IPS DF 4.7 (cell line): Measurements from ENCODE around the gene FAAP100.
A peak's percentile ranks its signal among the peaks of the same experiment; 100 is the strongest.
"Not testable (repeated sequence)": the region's sequence is repeated elsewhere in the genome, so short reads cannot be mapped to it uniquely, and the experiment has no call there.

Experiments
- DNase-seq: peaks from one replicate; pipeline ENCODE4 v3.0.0-alpha.2; 2013; ENCODE audit warnings: low spot score; ENCODE audit errors: extremely low read depth

FAAP100 gene, protein sequence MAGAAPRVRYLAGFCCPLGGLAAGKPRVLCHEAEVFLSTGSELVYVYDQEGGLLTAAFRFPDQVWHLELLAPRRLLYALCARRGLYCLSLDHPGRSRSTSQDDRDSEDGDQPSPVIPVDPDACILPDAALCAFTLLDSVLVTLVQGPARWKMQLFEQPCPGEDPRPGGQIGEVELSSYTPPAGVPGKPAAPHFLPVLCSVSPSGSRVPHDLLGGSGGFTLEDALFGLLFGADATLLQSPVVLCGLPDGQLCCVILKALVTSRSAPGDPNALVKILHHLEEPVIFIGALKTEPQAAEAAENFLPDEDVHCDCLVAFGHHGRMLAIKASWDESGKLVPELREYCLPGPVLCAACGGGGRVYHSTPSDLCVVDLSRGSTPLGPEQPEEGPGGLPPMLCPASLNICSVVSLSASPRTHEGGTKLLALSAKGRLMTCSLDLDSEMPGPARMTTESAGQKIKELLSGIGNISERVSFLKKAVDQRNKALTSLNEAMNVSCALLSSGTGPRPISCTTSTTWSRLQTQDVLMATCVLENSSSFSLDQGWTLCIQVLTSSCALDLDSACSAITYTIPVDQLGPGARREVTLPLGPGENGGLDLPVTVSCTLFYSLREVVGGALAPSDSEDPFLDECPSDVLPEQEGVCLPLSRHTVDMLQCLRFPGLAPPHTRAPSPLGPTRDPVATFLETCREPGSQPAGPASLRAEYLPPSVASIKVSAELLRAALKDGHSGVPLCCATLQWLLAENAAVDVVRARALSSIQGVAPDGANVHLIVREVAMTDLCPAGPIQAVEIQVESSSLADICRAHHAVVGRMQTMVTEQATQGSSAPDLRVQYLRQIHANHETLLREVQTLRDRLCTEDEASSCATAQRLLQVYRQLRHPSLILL

GRCh38 chr17:81552244-81553017, at the start of gene FAAP100:
TSS of gene FAAP100 (minus strand) at chr17:81552353. CDS start at chr17:81552330, 23 bp downstream.
- no peak for DNase-seq

DNA sequence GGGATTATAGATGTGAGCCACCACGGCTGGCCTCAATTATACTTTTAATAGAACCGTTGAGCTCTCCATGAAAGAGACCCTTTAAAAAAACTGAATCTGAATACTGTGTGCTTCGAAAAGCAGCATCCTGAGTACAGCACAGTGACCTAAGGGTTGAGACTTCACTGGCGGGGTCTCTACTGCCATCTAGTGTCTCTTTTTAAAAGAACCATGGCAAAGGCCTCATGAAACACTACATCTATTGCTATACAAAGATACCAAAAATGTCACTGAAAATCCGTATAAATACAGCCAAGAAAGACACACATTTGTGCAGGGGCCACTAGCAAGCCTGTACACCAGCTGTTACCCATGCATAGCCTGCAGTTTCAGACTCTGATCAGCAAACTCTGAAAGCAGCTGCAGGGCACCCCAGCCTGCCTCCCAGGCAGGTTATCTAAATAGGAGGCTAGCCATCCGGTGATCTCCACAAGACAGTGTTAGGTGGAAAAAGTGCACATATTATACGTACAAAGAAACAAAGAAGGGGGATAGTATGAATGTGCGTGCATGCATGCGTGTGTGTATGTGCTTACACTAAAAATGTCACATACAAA, 49.5 kb upstream of the FAAP100 start:
- DNase-seq, result peak; percentile 19

GRCh38 chr17:81599719-81600486, 47.8 kb upstream of the FAAP100 start:
- no peak for DNase-seq

DNA sequence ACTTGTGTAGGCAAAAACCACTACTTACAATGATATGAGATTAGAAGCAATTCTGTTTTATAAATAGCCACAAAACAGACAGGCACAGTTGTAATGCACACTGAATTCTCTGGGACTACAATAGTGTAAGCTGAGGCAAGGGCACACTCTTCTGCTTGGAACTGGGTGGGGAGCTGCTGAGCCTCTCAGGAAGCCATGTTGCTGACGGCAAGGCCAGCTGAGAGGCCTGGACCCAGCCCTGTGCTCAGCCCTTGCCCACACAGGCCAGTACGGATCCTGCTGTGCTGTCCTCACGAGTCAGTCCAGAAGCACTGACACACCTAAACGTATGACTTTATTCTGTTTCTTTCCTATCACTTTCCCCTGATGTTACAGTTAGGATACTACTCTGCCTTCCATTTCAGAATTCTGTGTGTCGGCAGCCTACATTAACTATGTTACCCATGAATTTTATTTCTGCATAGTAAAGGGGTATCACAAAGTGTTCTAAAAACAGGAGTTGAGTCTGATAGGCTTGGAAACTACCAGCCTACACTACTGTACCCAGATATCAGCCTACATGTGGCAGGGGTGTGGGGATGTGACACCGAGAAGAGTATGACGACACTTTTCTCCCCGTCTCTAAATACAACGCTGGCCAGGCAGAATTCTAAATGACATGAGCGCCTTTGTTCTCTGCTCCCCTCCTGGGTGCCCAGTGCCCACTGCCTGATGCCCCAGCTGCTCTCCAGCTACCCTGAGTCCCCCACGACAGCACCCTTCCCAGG, 41.1 kb upstream of the FAAP100 start:
- no peak for DNase-seq

DNA sequence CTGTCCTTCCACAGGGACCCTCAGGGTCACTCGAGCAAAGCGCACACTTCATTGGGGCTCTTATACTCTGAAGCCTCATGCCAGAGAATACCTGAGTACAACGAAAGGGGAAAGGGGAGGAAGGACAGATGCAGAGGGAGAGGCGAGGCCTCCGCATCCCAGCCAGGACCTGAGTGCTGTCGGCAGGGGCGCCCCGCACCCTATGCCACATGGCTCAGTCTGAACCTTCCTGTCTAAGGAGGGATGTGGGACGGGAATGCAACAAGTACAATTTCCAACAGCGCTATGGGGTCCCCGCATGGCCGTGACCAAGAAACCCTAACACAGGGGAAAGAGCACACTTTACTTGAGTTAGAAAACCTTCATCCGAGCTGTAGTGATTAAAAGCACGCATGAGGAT, 39.8 kb upstream of the FAAP100 start:
- no peak for DNase-seq

DNA sequence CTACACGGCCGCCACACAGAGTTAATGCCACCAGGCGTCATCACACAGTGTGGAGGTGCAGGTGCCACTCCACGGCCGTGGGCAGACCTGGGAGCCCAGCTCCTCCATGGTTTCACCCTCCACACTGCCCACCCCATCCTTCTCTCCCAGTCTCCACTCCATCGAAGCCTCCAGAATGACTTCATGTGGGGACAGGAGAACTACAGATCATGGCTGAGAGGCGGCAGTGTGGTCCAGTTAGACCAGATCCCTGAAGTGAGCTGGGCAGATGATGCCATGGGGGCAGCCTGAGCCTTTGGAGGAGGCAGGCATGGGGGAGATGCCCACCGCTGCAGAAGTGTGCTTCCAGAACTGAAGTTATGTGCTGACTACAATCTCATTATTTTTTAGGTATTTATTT, 38.0 kb upstream of the FAAP100 start:
- DNase-seq, result no peak

DNA sequence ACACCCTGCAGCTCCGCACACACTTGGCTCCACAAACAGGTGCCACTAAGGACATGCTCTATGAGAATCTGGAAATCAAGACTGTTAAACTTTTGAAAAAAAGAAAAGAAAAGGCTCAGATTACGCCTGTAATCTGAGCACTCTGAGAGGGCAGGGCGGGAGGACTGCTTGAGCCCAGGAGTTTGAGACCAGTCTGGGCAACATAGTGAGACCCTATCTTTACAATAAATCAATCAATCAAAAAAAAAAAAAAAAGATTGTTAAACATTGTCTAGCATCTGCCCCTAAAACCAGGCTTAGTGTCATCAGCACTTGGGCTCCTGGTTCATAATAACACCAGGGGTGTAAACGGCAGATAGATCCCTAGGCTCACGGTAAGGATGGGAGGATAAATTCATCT, 37.5 kb upstream of the FAAP100 start:
- DNase-seq, result no peak

GRCh38 chr17:81586096-81586495, 33.9 kb upstream of the FAAP100 start:
- DNase-seq, result no peak

GRCh38 chr17:81584771-81585170, 32.6 kb upstream of the FAAP100 start:
- not testable (repeated sequence) for DNase-seq

- no peak for DNase-seq
Measured at GRCh38 chr17:81583589-81584342, 31.6 kb upstream of the FAAP100 start.

DNA sequence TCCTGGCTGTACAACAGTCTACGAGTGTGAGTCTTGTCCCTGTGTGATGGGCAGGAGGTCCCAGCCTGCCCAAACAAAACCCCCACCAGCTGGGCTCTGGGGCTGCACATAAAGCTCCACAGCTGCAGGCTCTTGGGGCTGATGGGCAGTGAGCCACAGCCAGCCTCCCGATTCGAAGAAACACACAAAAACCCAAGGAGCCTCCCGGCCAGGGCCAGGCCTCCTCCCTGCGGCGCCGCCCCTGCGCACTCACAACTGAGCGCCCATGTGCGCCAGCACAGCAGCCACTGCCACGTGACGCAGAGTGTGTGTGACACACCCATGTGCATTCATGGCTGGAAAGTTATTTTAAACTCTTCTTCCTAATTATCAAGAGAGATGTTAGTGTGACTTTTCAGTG, 30.6 kb upstream of the FAAP100 start:
- no peak for DNase-seq

- no peak for DNase-seq
Measured at GRCh38 chr17:81582341-81582740, 30.2 kb upstream of the FAAP100 start.

DNA sequence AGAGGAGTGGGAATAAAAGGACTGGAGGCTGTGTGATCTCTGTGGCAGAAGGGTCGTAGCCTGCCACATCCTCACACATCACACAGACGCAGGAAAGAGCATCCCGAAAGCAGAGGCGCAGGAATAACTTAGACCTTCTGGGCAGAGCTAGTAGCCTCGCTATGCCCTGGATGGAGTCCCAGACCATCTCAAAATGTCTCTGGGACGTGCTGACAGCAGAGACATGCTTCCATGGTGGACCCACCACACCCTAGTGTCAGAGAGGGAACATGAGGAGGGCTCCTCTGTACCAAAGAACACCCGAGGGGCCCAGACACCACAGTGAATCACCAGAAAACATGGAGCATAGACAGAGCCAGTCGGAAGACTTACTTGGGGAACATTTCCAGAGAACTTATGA, 29.6 kb upstream of the FAAP100 start:
- DNase-seq, result no peak

DNA sequence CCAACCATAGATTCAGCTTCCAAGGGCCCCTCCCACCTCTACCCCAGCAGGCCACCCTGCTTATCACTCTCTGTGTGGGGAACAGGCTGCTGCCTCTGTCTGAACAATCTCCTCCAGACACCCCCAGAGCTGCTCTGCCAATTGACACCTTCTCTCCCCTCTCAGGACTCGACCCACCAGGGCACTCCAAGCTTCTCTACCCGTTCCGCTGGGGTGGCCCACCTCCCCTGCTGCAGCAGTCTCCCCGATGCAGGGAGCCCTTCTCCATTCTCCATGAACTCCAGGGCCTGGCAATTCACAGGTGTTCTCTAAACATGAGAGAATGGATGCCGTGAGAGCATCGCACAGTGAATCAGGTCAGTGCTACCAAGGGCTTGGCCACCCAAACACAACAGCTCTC, 28.3 kb upstream of the FAAP100 start:
- no peak for DNase-seq

- no peak for DNase-seq
Measured at GRCh38 chr17:81579821-81580321, 27.7 kb upstream of the FAAP100 start.

- DNase-seq, result no peak
Measured at GRCh38 chr17:81579298-81579697, 27.1 kb upstream of the FAAP100 start.

- no peak for DNase-seq
Measured at GRCh38 chr17:81578561-81579225, 26.5 kb upstream of the FAAP100 start.

DNA sequence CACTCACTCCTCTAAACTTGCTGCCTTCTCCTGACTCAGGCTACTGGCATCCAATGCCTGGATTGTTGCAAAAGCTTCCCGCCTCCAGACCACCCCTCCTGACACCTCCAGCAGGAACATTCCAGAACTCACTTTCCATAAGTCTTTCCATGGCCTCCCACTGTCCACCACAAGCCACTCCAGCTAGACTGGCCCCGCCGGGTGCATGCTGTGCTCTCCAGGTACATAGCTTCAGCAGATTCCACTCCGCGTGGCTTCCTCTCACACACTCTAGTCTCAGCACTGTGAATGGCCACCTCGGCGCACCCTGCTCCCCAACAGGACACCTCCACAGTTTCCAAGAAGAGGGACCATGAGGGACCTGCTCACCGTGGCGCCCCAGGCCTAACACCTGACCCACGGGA, 25.9 kb upstream of the FAAP100 start:
- DNase-seq, result no peak
